ENCODE measurements around the gene CATSPER1.

DNA sequence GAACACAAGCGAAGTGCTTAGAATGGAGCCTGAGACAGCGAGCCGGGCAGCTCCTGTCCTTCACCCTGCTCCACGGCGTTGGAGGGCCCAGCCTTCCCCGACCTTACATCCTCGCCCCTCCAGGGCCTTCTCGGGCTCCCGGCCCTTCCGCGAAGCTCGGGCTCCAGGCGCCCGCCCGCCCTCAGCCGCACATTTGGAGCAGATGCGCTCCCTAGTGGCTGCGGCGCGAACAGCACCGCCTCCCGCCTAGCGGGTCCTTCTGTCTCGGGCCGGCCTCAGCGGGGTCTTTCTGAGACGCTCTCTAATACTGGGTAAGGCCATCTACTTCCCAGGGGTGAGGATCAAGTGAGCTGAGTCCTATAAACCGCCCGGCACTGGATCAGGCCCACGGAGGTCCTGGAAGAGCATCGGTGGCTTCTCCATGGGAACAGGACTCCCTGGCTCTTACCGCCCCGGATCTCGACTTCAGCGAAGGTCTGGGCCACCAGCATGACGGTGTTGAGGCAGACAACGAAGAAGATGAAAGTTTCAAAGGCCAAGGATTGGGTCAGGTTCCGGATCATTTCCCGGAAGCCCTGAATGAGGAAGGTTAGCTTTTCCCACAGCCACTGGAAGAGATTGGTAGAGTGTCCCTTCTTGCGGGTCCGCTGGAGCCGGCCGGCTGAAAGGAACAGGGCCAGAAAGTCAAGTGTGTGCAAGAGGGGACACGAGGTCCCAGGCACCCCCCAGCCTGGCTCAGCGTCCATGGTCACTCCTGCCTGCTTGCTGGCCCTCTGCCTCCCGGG lies 3.7 kb downstream of the CATSPER1 start:
- TF ChIP-seq, protein P1, sequence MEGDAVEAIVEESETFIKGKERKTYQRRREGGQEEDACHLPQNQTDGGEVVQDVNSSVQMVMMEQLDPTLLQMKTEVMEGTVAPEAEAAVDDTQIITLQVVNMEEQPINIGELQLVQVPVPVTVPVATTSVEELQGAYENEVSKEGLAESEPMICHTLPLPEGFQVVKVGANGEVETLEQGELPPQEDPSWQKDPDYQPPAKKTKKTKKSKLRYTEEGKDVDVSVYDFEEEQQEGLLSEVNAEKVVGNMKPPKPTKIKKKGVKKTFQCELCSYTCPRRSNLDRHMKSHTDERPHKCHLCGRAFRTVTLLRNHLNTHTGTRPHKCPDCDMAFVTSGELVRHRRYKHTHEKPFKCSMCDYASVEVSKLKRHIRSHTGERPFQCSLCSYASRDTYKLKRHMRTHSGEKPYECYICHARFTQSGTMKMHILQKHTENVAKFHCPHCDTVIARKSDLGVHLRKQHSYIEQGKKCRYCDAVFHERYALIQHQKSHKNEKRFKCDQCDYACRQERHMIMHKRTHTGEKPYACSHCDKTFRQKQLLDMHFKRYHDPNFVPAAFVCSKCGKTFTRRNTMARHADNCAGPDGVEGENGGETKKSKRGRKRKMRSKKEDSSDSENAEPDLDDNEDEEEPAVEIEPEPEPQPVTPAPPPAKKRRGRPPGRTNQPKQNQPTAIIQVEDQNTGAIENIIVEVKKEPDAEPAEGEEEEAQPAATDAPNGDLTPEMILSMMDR (IDR thresholded peaks at IDR 0.05) = peak; percentile 100
- TF ChIP-seq SIN3A (IDR thresholded peaks at IDR 0.05; ENCODE audit: borderline replicate concordance, insufficient read depth, low read depth, low read length) (no peak), POLR2AphosphoS5 (IDR thresholded peaks at IDR 0.05; ENCODE audit: low read depth, low read length) (0 out of 2 replicates have a peak, but pooled peaks have one; percentile 25), TCF7L2 (IDR thresholded peaks at IDR 0.05; ENCODE audit: low read depth, low read length) (no peak)
- TF ChIP-seq, protein P2, sequence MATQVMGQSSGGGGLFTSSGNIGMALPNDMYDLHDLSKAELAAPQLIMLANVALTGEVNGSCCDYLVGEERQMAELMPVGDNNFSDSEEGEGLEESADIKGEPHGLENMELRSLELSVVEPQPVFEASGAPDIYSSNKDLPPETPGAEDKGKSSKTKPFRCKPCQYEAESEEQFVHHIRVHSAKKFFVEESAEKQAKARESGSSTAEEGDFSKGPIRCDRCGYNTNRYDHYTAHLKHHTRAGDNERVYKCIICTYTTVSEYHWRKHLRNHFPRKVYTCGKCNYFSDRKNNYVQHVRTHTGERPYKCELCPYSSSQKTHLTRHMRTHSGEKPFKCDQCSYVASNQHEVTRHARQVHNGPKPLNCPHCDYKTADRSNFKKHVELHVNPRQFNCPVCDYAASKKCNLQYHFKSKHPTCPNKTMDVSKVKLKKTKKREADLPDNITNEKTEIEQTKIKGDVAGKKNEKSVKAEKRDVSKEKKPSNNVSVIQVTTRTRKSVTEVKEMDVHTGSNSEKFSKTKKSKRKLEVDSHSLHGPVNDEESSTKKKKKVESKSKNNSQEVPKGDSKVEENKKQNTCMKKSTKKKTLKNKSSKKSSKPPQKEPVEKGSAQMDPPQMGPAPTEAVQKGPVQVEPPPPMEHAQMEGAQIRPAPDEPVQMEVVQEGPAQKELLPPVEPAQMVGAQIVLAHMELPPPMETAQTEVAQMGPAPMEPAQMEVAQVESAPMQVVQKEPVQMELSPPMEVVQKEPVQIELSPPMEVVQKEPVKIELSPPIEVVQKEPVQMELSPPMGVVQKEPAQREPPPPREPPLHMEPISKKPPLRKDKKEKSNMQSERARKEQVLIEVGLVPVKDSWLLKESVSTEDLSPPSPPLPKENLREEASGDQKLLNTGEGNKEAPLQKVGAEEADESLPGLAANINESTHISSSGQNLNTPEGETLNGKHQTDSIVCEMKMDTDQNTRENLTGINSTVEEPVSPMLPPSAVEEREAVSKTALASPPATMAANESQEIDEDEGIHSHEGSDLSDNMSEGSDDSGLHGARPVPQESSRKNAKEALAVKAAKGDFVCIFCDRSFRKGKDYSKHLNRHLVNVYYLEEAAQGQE (IDR thresholded peaks at IDR 0.05; ENCODE audit: insufficient read depth in 1 of 2, low read depth in 2 of 2, low read length in 1 of 2) = no peak

Data from Panc1 (cell line).